Cardiac muscle cell (in vitro differentiated cells and primary cell): ENCODE measurements around the gene IWS1. TPM values are rescaled to one million over a fixed set of nuclear protein-coding genes. Genes with fewer than 3 reads are reported as not detected.

Experiments
- DNase-seq, 2 donors: peaks; one replicate each; pipeline versions ENCODE4 v3.0.0 to v3.0.0-alpha.2; 2010 to 2017; ENCODE audit warnings: low read depth in 1 of 2, low spot score in 1 of 2
- H3K27ac ChIP-seq: fragments of 200-600 bp; sonication (generic); 2 replicates; pipeline ENCODE4 v1.5.1; 2016
- H3K27me3 ChIP-seq: fragments of 200-600 bp; sonication (generic); 2 replicates; pipeline ENCODE4 v1.6.0; 2016; ENCODE audit warnings: control low read depth
- H3K36me3 ChIP-seq: fragments of 200-600 bp; sonication (generic); 2 replicates; pipeline ENCODE4 v1.5.1; 2016; ENCODE audit warnings: control low read depth
- H3K4me1 ChIP-seq: fragments of 200-600 bp; sonication (generic); 2 replicates; pipeline ENCODE4 v1.8.1; 2017; ENCODE audit warnings: low read depth, mild to moderate bottlenecking, mixed run types
- H3K4me3 ChIP-seq: fragments of 200-600 bp; sonication (generic); 2 replicates; pipeline ENCODE4 v1.5.1; 2016; ENCODE audit warnings: mild to moderate bottlenecking
- H3K9me3 ChIP-seq: fragments of 200-600 bp; sonication (generic); 2 replicates; pipeline ENCODE4 v1.5.1; 2017; ENCODE audit warnings: low read depth, mild to moderate bottlenecking, control low read depth
- polyA plus RNA-seq: library from polyadenylated mRNA; unstranded; fragments of >200 nt; fragmentation: Nextera tagmentation; extraction: Ambion mirVana; gene quantifications from 2 replicates; pipeline ENCODE4 v1.2.1, GENCODE V29; 2016
- total RNA-seq: library from RNA; depleted of rRNA; stranded (reverse); fragments of >200 nt; gene quantifications from 2 replicates; pipeline ENCODE4 v1.2.3, GENCODE V29; 2016
- TF ChIP-seq, protein P1 (sequence below): IDR thresholded peaks from 2 replicates; pipeline ENCODE4 v1.5.1; 2012; ENCODE audit warnings: low read depth, mild to moderate bottlenecking, low read length

IWS1 gene
- total and polyA plus RNA-seq, 2 experiments from 2014 or later, result 52.4 to 55.6 TPM

DNA sequence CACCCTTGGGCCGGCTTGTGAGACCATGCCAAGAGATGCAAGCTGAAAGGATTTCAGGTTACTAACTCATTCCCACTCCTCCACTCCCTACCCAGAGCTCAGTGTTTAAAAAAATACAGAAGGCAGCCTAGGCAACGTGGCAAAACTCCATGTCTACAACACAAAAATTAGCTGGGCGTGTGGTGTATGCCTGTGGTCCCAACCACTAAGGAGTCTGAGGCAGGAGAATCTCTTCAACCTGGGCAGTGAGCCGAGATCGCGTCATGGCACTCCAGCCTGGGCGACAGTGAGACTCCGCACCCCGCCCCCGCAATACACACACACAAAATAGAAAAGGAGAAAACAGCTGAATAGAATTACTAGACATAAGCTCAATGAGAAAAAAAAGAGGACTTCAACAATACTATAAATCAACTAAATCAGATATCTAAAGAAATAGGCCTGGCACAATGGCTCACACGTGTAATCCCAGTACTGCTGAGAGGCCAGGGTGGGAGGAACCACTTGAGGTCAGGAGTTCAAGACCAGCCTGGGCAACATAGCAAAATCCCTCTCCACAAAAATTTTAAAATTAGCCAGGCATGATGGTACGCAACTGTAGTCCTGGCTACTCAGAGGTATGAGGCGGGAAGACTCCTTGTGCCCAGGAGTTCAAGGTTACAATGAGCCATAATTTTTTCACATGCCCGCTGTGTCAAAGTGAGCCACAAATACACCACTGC is 10.1 kb downstream of the IWS1 start:
- Histone ChIP-seq H3K4me3 (no peak overlapping the region), H3K27me3 (no peaks in the 10 kb centered on the region), H3K27ac (peak overlapping the region; percentile 14), H3K36me3 (no peaks in the 10 kb centered on the region), H3K4me1 (peaks cover 7% of the 10 kb centered on the region), H3K9me3 (no peaks in the 10 kb centered on the region)
- TF ChIP-seq, protein P1, sequence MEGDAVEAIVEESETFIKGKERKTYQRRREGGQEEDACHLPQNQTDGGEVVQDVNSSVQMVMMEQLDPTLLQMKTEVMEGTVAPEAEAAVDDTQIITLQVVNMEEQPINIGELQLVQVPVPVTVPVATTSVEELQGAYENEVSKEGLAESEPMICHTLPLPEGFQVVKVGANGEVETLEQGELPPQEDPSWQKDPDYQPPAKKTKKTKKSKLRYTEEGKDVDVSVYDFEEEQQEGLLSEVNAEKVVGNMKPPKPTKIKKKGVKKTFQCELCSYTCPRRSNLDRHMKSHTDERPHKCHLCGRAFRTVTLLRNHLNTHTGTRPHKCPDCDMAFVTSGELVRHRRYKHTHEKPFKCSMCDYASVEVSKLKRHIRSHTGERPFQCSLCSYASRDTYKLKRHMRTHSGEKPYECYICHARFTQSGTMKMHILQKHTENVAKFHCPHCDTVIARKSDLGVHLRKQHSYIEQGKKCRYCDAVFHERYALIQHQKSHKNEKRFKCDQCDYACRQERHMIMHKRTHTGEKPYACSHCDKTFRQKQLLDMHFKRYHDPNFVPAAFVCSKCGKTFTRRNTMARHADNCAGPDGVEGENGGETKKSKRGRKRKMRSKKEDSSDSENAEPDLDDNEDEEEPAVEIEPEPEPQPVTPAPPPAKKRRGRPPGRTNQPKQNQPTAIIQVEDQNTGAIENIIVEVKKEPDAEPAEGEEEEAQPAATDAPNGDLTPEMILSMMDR, result no peak
- DNase-seq, result peak in 1 of 2 donors; percentile 89

DNA sequence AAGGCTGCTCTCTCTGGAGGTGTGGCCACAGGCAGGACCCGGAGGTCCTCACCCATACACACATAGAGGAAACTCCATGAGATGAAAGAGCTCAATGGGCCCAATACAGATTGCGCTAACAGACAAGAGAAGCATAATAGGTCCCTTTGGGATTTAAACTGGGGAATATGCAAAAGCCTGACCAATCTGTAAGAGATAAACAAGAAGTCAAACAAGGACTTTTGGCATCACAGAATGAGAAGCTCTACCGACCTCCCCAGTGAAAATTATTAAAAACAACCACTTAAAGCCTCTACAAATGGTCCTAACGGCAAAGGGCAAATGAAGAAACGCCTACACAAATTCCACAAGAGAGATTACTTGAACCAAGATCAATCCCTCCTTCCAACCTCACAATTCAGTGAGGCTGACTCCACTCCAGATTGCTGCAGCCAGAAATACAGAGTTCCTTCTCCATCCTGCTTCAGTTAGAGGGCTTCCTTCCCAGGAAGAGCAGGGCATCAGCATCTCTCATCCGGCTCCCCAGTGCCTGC is 10.8 kb downstream of the IWS1 start:
- no peak overlapping the region for H3K4me3 ChIP-seq
- TF ChIP-seq, protein P1, result no peak

DNA sequence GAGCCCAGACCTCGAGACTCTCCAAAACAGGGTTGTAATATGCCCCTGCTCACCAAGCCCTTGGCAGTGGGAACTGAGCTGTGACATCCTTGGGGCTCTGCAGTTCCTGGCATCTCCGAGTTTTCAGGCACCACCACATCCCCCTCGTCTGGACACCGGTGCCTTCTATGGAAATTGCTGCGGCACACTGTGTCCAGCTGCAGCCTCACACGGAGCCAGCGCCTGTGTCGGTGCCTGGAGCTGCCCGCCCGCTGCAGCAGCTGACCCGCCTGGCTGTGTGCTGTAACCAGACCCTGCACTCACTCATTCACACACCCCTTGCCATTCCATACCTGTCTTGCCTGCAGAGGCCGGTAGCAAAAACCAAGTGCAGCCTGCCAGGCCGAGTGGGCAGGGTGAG is 11.8 kb downstream of the IWS1 start:
- TF ChIP-seq, protein P1, result no peak
- Histone ChIP-seq H3K4me1 (peaks cover 7% of the 10 kb centered on the region), H3K9me3 (no peaks in the 10 kb centered on the region), H3K27ac (peak overlapping the region; percentile 65), H3K4me3 (no peak overlapping the region), H3K27me3 (no peaks in the 10 kb centered on the region), H3K36me3 (no peaks in the 10 kb centered on the region)
- no peak for DNase-seq

More for the DNA sequence above, 10.8 kb downstream of the IWS1 start:
- peaks cover 7% of the 10 kb centered on the region for H3K4me1 ChIP-seq
- DNase-seq, result peak in 1 of 2 donors; percentile 71
- no peak overlapping the region for H3K27ac ChIP-seq
- no peaks in the 10 kb centered on the region for H3K9me3 ChIP-seq
- H3K27me3 ChIP-seq, result no peaks in the 10 kb centered on the region
- no peaks in the 10 kb centered on the region for H3K36me3 ChIP-seq

DNA sequence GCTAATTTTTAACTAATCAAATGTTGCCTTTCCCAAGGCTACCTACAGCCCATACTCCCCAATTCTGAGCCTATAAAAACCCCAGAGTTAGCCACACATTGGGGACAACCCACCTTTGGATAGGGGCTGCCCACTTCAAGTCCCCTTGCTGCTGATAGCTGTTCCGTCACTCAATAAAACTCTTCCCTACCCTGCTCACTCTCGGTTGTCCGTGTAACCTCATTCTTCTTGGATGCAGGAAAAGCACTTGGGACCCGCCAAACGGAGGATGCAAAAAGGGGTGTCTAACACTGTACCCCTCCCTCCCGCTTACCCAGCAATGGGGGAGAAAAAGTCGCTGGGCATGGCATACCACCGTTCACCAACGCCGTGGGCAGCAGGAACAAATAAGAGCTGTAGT is 12.2 kb downstream of the IWS1 start:
- Histone ChIP-seq H3K4me1 (peaks cover 7% of the 10 kb centered on the region), H3K4me3 (no peak overlapping the region), H3K27me3 (no peaks in the 10 kb centered on the region), H3K9me3 (no peaks in the 10 kb centered on the region), H3K36me3 (no peaks in the 10 kb centered on the region), H3K27ac (peak overlapping the region; percentile 65)
- no peak for DNase-seq
- TF ChIP-seq, protein P1, result no peak

- Histone ChIP-seq H3K9me3 (no peaks in the 10 kb centered on the region), H3K27ac (no peak overlapping the region), H3K4me3 (no peak overlapping the region), H3K36me3 (no peaks in the 10 kb centered on the region), H3K4me1 (peaks cover 23% of the 10 kb centered on the region), H3K27me3 (no peaks in the 10 kb centered on the region)
- no peak for DNase-seq
- TF ChIP-seq, protein P1, result no peak
Measured at GRCh38 chr2:127512362-127512761, 13.9 kb downstream of the IWS1 start.
